Measurements from ENCODE around the gene ZBTB47.

Gene ZBTB47

GRCh38 chr3:42699511-42699971 lies 46.0 kb downstream of the ZBTB47 start:
- no peak for DNase-seq (ENCODE audit: low read depth in 2 of 2)

GRCh38 chr3:42700366-42701288 lies 47.1 kb downstream of the ZBTB47 start:
- DNase-seq (ENCODE audit: low read depth in 2 of 2), result no peak

- DNase-seq (ENCODE audit: low read depth in 2 of 2), result peak; percentile 15 to 33
Observed at GRCh38 chr3:42701371-42702065, 48.0 kb downstream of the ZBTB47 start.

GRCh38 chr3:42702066-42702951 lies 48.8 kb downstream of the ZBTB47 start, which contains the start of gene HHATL:
TSS of gene HHATL (minus strand) at chr3:42702798. CDS start at chr3:42700826, 1,972 bp downstream.
- DNase-seq (ENCODE audit: low read depth in 2 of 2), result no peak

GRCh38 chr3:42702982-42703694 lies 49.6 kb downstream of the ZBTB47 start:
- no peak for DNase-seq (ENCODE audit: low read depth in 2 of 2)

GRCh38 chr3:42703695-42704025 lies 50.2 kb downstream of the ZBTB47 start:
- no peak for DNase-seq (ENCODE audit: low read depth in 2 of 2)

- no peak for DNase-seq (ENCODE audit: low read depth in 2 of 2)
Observed at GRCh38 chr3:42704136-42704841, 50.8 kb downstream of the ZBTB47 start.

GRCh38 chr3:42705058-42705767 lies 51.7 kb downstream of the ZBTB47 start:
- no peak for DNase-seq (ENCODE audit: low read depth in 2 of 2)

GRCh38 chr3:42705962-42706585 lies 52.6 kb downstream of the ZBTB47 start:
- DNase-seq (ENCODE audit: low read depth in 2 of 2), result no peak

- DNase-seq (ENCODE audit: low read depth in 2 of 2), result no peak
Observed at GRCh38 chr3:42706721-42707619, 53.5 kb downstream of the ZBTB47 start.

GRCh38 chr3:42707620-42708355 lies 54.3 kb downstream of the ZBTB47 start:
- no peak for DNase-seq (ENCODE audit: low read depth in 2 of 2)

- DNase-seq (ENCODE audit: low read depth in 2 of 2), result no peak
Observed at GRCh38 chr3:42708611-42709151, 55.2 kb downstream of the ZBTB47 start.

- no peak for DNase-seq (ENCODE audit: low read depth in 2 of 2)
Observed at GRCh38 chr3:42709621-42710020, 56.1 kb downstream of the ZBTB47 start.

- no peak for DNase-seq (ENCODE audit: low read depth in 2 of 2)
Observed at GRCh38 chr3:42710323-42711021, 57.0 kb downstream of the ZBTB47 start.

- no peak for DNase-seq (ENCODE audit: low read depth in 2 of 2)
Observed at GRCh38 chr3:42711491-42712343, 58.2 kb downstream of the ZBTB47 start.

- DNase-seq (ENCODE audit: low read depth in 2 of 2), result no peak
Observed at GRCh38 chr3:42712344-42712648, 58.8 kb downstream of the ZBTB47 start.
